ENCODE results near the gene UBE2C. TPM values are rescaled to one million over a fixed set of nuclear protein-coding genes. Genes with fewer than 3 reads are reported as not detected.

UBE2C gene
- total RNA-seq, 4 donors from 2014 or later, result 0.45 to 5.8 (median 2.6) TPM; not detected in 1

- Histone ChIP-seq H3K4me3 (replicated peaks in 1 of 3) (no peak overlapping the region), H3K9me3 (no peaks in the 10 kb centered on the region), H3K36me3 (peaks cover 34 to 40% of the 10 kb centered on the region in 2 donors), H3K4me1 (peaks cover 15 to 25% of the 10 kb centered on the region in 2 donors), H3K27ac (peak overlapping the region in 2 of 3 donors; percentile 47 to 59), H3K27me3 (no peaks in the 10 kb centered on the region)
- TF ChIP-seq POLR2A (IDR thresholded peaks at IDR 0.05), result no peak
- DNase-seq, result no peak
- 82 to 88% methylated on average over 6 of the region's 10 CpGs for WGBS, 2 donors
- intact Hi-C loops (cut with DNase I), result no loop called here
Observed at GRCh38 chr20:45841407-45842129, 29.1 kb downstream of the UBE2C start.

DNA sequence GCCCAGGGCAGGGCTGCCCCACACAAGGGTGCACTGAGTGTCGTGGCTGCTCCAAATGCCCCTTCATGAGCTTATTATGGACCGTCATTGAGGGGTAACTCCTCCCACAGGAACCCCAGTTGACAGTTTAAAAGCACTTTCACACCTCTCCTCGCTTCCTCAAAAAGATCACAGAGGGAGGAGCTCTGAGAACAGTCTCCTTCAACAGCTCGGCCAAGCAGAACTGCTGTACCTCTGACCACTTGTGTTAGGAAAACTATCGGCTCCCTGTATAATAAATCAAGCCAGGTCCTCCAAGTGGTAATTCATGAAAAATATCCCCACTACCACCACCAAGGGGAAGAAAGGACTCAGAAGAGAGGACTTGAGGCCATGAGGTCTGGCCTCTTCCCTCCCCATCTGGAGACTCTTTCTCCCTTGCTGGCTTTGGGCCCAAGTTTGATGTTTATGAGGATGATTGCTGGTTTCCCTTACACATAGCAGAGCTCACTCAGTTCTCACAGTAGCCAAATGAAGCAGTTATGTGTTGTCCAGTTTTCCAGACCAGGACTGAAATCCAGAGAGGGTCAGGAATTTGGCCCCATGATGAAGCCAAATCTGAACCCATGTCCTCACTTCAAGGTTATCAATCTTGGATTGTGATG lies 29.8 kb downstream of the UBE2C start:
- H3K27ac ChIP-seq, result peak overlapping the region; percentile 45 to 59 (median 47)
- WGBS, 2 donors, result 13 to 16% methylated on average over 5 of the region's 5 CpGs
- H3K27me3 ChIP-seq, result no peaks in the 10 kb centered on the region
- H3K4me3 ChIP-seq (replicated peaks in 1 of 3), result no peak overlapping the region
- H3K9me3 ChIP-seq, result no peaks in the 10 kb centered on the region
- H3K36me3 ChIP-seq, result peaks cover 34 to 44% of the 10 kb centered on the region in 2 donors
- H3K4me1 ChIP-seq, result peaks cover 15 to 25% of the 10 kb centered on the region in 2 donors
- DNase-seq, result peak; percentile 56 to 58
- intact Hi-C loops (cut with DNase I), result no loop called here
- TF ChIP-seq, protein P1, sequence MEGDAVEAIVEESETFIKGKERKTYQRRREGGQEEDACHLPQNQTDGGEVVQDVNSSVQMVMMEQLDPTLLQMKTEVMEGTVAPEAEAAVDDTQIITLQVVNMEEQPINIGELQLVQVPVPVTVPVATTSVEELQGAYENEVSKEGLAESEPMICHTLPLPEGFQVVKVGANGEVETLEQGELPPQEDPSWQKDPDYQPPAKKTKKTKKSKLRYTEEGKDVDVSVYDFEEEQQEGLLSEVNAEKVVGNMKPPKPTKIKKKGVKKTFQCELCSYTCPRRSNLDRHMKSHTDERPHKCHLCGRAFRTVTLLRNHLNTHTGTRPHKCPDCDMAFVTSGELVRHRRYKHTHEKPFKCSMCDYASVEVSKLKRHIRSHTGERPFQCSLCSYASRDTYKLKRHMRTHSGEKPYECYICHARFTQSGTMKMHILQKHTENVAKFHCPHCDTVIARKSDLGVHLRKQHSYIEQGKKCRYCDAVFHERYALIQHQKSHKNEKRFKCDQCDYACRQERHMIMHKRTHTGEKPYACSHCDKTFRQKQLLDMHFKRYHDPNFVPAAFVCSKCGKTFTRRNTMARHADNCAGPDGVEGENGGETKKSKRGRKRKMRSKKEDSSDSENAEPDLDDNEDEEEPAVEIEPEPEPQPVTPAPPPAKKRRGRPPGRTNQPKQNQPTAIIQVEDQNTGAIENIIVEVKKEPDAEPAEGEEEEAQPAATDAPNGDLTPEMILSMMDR (IDR thresholded peaks at IDR 0.05), result peak in 1 of 6 experiments; percentile 19
- no peak for TF ChIP-seq POLR2A (IDR thresholded peaks at IDR 0.05)

- H3K4me1 ChIP-seq, result peaks cover 15 to 25% of the 10 kb centered on the region in 2 donors
- 96% methylated on average over 13 to 14 of the region's 14 CpGs for WGBS, 2 donors
- no peak overlapping the region for H3K4me3 ChIP-seq (replicated peaks in 1 of 3)
- DNase-seq, result no peak
- no peaks in the 10 kb centered on the region for H3K27me3 ChIP-seq
- peaks cover 34 to 54% of the 10 kb centered on the region in 2 donors for H3K36me3 ChIP-seq
- H3K27ac ChIP-seq, result peak overlapping the region in 1 of 3 donors; percentile 59
- intact Hi-C loops (cut with DNase I), result no loop called here
- TF ChIP-seq, protein P1 (IDR thresholded peaks at IDR 0.05), result no peak
- TF ChIP-seq POLR2A (IDR thresholded peaks at IDR 0.05), result no peak
- H3K9me3 ChIP-seq, result no peaks in the 10 kb centered on the region
Observed at GRCh38 chr20:45843506-45843905, 31.1 kb downstream of the UBE2C start.

GRCh38 chr20:45845452-45845851 lies 33.0 kb downstream of the UBE2C start:
- Histone ChIP-seq H3K4me3 (replicated peaks in 1 of 3) (no peak overlapping the region), H3K27ac (no peak overlapping the region), H3K36me3 (peaks cover 31 to 55% of the 10 kb centered on the region in 2 donors), H3K9me3 (no peaks in the 10 kb centered on the region), H3K27me3 (no peaks in the 10 kb centered on the region), H3K4me1 (peaks cover 15 to 25% of the 10 kb centered on the region in 2 donors)
- TF ChIP-seq, protein P1 (IDR thresholded peaks at IDR 0.05), result no peak
- TF ChIP-seq POLR2A (IDR thresholded peaks at IDR 0.05), result no peak
- no peak for DNase-seq
- intact Hi-C loops (cut with DNase I), result no loop called here

DNA sequence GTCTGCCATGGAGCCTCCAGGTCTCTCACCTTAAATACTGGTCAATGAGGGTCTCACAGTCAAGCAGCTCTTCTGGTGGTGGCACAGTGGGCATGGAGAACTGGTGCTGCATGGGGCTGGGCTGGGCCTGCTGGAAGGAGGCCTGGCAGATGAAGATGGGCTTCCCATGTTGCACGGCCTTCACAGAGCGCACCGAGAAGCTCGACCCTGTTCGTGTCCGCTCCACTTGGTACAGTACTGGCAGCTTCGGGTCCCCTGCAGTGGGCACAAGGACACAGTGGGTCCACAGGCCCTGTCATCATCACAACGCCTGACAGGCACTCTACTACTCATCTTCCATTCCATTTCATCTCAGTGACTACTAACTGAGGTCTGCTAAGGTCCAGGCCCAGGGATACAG lies 36.0 kb downstream of the UBE2C start:
- TF ChIP-seq, protein P1 (IDR thresholded peaks at IDR 0.05), result no peak
- TF ChIP-seq POLR2A (IDR thresholded peaks at IDR 0.05), result no peak
- DNase-seq, result no peak
- WGBS, 2 donors, result 90 to 98% methylated on average over 8 of the region's 8 CpGs
- Histone ChIP-seq H3K36me3 (peaks cover 19 to 42% of the 10 kb centered on the region in 2 donors), H3K4me1 (peaks cover 0 to 6% of the 10 kb centered on the region in 2 donors), H3K27me3 (no peaks in the 10 kb centered on the region), H3K4me3 (replicated peaks in 1 of 3) (no peak overlapping the region), H3K9me3 (no peaks in the 10 kb centered on the region), H3K27ac (no peak overlapping the region)
- intact Hi-C loops (cut with DNase I), result no loop called here

Data from thyroid gland (tissue), 4 donors.